ENCODE measurements around the gene PPP6R2.

DNA sequence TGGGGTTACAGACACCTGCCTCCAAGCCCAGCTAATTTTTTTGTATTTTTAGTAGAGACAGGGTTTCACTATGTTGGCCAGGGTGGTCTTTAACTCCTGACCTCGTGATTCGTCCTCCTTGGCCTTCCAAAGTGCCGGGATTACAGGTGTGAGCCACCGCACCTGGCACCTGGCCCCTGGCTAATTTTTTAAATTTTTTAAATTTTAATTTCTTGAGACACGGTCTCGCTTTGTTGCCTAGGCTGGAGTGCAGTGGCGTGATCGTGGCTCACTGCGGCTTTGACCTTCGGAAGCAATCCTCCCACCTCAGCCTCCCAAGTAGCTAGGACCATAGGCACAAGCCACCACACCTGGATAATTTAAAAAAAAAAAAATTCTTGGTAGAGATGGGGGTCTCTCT, 14.6 kb downstream of the PPP6R2 start:
- TF ChIP-seq, protein P1, sequence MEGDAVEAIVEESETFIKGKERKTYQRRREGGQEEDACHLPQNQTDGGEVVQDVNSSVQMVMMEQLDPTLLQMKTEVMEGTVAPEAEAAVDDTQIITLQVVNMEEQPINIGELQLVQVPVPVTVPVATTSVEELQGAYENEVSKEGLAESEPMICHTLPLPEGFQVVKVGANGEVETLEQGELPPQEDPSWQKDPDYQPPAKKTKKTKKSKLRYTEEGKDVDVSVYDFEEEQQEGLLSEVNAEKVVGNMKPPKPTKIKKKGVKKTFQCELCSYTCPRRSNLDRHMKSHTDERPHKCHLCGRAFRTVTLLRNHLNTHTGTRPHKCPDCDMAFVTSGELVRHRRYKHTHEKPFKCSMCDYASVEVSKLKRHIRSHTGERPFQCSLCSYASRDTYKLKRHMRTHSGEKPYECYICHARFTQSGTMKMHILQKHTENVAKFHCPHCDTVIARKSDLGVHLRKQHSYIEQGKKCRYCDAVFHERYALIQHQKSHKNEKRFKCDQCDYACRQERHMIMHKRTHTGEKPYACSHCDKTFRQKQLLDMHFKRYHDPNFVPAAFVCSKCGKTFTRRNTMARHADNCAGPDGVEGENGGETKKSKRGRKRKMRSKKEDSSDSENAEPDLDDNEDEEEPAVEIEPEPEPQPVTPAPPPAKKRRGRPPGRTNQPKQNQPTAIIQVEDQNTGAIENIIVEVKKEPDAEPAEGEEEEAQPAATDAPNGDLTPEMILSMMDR (conservative IDR thresholded peaks at IDR 0.05) = no peak
- no peak for TF ChIP-seq ZFX (IDR thresholded peaks at IDR 0.05)

Data from C4-2B (cell line).